ENCODE data around the gene C4orf50.

The C4orf50 gene

DNA sequence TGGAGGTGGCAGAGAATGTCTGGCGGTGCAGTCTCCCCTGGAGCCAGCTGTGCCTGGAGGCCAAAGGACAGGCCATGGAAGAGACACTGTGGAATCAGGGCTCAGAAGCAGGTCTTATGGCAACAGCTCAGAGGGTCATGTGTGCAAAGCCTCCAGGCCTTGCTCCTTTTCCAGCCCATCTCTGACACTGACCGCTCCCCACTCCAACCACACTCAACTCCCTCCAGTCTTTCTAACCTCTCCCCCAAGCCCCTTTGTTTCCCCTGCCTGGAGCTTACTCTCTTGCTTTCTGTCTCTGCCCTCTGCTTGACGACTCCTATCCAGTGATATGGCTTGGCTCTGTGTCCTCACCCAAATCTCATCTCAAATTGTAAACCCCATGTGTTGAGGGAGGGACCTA is 91.1 kb downstream of the C4orf50 start:
- no peak overlapping the region for H3K27ac Mint-ChIP-seq

DNA sequence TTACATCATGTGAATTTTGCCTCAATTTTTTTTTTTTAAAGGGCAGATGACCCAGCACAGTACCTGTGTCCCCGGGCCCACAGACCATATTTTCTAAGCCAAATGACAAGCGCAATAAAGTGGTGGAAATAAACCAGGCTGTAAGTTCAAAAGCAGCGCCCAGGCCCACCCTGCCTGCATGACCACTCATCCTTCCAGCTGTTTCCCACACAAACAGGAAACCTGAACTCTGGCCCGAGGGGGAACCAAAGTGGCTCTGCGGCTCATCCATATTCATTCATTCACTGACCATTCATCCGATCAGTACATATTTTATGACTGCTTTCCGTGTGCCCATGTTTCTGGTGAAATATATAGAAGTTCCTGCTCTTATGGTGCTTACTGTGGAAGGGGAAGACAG is 91.6 kb downstream of the C4orf50 start:
- Mint-ChIP-seq H3K27me3 (peaks cover 0 to 37% of the 10 kb centered on the region in 2 donors), H3K27ac (no peak overlapping the region), H3K4me3 (no peak overlapping the region), H3K36me3 (ENCODE audit: insufficient read depth) (no peaks in the 10 kb centered on the region), H3K9me3 (no peaks in the 10 kb centered on the region), H3K4me1 (ENCODE audit: low read depth in 2 of 2) (no peaks in the 10 kb centered on the region)
- DNase-seq = no peak
- ATAC-seq (replicated peaks) = no peak

More for the DNA sequence above, 91.1 kb downstream of the C4orf50 start:
- Mint-ChIP-seq H3K4me3 (no peak overlapping the region), H3K9me3 (no peaks in the 10 kb centered on the region), H3K36me3 (ENCODE audit: insufficient read depth) (no peaks in the 10 kb centered on the region), H3K27me3 (peaks cover 0 to 33% of the 10 kb centered on the region in 2 donors), H3K4me1 (ENCODE audit: low read depth in 2 of 2) (no peaks in the 10 kb centered on the region)
- ATAC-seq (replicated peaks) (no peak), DNase-seq (no peak)

DNA sequence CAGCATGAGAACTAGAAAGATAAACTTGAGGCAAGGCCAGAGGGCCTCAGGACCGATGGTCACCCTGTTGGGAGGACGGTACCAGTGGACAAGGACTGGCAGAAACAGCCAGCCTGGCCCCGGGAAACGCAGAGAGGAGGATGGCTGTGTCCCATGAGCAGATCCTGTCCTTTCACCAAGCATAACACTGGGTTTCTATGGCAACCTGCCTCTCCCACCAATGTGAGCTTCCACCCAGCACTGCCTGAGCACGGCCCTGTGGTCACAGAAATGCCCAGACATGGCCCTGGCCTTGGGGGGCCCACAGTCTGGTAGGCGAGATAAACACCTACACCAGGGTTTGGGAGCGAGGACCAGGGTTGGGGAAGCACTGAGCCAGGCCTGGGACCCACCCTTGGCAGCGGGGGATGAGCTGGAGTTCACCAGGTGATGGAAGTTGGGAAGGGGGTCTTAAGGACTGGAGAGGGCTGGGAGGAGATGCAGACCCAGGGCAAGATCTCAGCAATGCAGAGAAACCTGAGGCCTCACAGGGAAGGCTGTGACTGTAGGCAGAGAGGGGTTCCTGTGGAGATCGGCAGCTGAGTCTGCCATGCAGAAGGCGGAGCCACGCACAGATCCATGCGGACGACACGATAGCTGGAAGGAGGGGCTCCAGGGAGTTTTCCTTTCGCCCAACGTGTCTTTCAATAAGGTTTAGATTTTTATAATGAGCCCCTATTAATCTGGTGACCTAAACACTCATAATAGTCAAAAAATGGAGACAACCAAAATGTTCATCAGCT is 92.6 kb downstream of the C4orf50 start:
- H3K27me3 Mint-ChIP-seq = peaks cover 6 to 47% of the 10 kb centered on the region in 2 donors

DNA sequence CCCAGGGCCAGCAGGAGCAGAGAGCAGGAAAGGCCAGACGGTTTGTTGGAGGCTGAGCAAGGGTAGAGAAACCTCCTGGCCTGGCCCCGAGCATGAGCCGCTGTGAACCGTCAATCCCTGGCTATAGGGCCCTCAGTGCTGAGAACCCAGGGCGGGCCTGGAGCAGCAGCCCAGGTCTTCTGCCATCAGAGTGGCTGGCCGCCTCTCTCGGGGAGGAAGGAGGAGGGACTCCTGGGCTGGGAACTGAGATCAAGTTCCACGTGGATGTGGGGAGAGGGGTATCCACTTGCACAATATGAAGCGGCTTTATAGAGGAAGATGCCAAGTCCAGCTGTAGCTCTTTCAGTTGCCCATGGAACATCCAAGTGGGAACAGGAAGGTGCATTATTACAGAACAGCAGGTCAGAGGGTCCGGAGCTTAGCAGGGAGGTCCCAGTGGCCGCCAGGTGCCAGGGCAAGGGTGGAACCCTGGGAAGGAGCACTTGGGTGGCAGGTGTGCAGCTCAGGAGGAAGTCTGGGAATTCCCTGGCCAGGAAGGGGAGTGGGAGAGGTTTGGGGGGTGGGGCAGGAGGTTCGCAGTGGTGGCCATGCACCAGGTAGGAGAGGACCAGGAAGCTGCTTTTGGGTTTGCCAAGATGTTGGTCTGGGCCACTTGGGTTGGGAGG is 93.6 kb downstream of the C4orf50 start:
- H3K4me3 Mint-ChIP-seq = no peak overlapping the region
- peaks cover 3% of the 10 kb centered on the region in 2 donors for H3K4me1 Mint-ChIP-seq (ENCODE audit: low read depth in 2 of 2)
- peaks cover 6 to 57% of the 10 kb centered on the region in 2 donors for H3K27me3 Mint-ChIP-seq
- H3K27ac Mint-ChIP-seq = no peak overlapping the region
- DNase-seq (no peak), ATAC-seq (replicated peaks) (no peak)
- no peaks in the 10 kb centered on the region for H3K9me3 Mint-ChIP-seq
- H3K36me3 Mint-ChIP-seq (ENCODE audit: insufficient read depth) = no peaks in the 10 kb centered on the region

More for the DNA sequence above, 92.6 kb downstream of the C4orf50 start:
- Mint-ChIP-seq H3K9me3 (no peaks in the 10 kb centered on the region), H3K4me1 (ENCODE audit: low read depth in 2 of 2) (peaks cover 3% of the 10 kb centered on the region in 2 donors), H3K4me3 (no peak overlapping the region), H3K27ac (no peak overlapping the region), H3K36me3 (ENCODE audit: insufficient read depth) (no peaks in the 10 kb centered on the region)
- no peak for ATAC-seq (replicated peaks)
- no peak for DNase-seq

DNA sequence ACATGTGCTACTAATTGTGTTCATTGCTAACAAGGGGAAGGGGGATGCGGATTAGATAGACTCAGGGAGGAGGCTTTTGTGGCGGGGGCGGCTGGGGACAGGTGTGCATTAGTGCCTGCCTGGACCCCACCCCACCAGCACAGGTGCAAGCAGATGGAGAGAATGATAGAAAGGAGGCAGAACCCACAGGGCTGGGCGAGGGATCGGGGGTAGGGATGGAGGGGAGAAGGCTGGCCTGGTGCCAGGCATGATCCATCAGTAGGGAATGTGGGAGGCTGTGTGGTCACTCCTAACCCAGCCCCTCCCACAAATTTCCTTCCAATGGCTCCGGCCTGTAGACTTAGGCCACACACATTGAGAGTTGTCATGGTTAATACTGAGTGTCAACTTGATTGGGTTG is 94.9 kb downstream of the C4orf50 start:
- H3K4me3 Mint-ChIP-seq = no peak overlapping the region
- no peak overlapping the region for H3K27ac Mint-ChIP-seq
- no peaks in the 10 kb centered on the region for H3K36me3 Mint-ChIP-seq (ENCODE audit: insufficient read depth)
- no peaks in the 10 kb centered on the region for H3K9me3 Mint-ChIP-seq
- DNase-seq = no peak
- peaks cover 6 to 69% of the 10 kb centered on the region in 2 donors for H3K27me3 Mint-ChIP-seq
- ATAC-seq (replicated peaks) = no peak
- peaks cover 3% of the 10 kb centered on the region in 2 donors for H3K4me1 Mint-ChIP-seq (ENCODE audit: low read depth in 2 of 2)

DNA sequence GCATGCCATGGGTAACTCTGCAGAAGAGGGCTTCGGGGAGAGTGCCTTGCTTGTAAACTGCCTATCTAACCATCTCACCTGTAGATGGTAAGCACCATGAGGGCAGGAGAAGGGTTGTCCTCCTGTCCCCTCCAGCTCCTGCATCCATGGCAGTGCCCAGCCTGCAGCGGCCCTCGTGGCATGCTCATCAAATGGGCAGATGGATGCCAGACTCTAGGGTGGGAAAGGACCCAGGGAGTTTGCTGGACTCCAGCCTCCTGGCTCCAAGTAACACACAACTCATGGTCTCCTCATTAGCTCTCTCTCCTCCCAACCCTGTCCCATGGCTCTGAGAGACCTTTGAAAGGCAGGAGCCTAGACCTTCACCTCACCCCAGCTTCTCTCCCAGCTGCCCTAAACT is 95.7 kb downstream of the C4orf50 start:
- Mint-ChIP-seq H3K27ac (no peak overlapping the region), H3K27me3 (peaks cover 6 to 71% of the 10 kb centered on the region in 2 donors), H3K36me3 (ENCODE audit: insufficient read depth) (no peaks in the 10 kb centered on the region), H3K4me3 (no peak overlapping the region), H3K9me3 (no peaks in the 10 kb centered on the region), H3K4me1 (ENCODE audit: low read depth in 2 of 2) (peaks cover 3% of the 10 kb centered on the region in 2 donors)
- ATAC-seq (replicated peaks) (no peak), DNase-seq (no peak)

DNA sequence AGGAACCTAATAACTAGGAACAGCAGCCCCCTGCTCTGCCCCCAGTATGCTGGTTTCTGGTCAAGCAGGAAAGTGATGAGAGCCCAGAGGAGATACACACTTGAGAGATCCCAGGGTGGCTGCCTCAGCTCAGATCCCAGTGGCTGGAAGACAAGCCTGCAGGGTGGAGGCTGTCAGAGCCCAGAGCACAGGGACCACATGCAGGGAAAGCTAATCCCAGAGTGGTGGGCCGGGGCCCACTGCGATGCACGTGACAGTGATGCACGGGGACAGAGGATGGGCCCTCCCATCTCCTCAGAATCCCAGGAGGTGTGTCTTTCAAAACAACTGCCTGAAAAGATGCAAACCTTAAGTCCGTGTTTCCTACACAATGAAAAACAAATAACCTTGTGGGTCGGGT is 96.2 kb downstream of the C4orf50 start:
- H3K36me3 Mint-ChIP-seq (ENCODE audit: insufficient read depth) = no peaks in the 10 kb centered on the region
- peaks cover 6 to 71% of the 10 kb centered on the region in 2 donors for H3K27me3 Mint-ChIP-seq
- peaks cover 3% of the 10 kb centered on the region in 2 donors for H3K4me1 Mint-ChIP-seq (ENCODE audit: low read depth in 2 of 2)
- ATAC-seq (replicated peaks) (no peak), DNase-seq (no peak)
- no peak overlapping the region for H3K4me3 Mint-ChIP-seq
- no peak overlapping the region for H3K27ac Mint-ChIP-seq
- H3K9me3 Mint-ChIP-seq = no peaks in the 10 kb centered on the region

DNA sequence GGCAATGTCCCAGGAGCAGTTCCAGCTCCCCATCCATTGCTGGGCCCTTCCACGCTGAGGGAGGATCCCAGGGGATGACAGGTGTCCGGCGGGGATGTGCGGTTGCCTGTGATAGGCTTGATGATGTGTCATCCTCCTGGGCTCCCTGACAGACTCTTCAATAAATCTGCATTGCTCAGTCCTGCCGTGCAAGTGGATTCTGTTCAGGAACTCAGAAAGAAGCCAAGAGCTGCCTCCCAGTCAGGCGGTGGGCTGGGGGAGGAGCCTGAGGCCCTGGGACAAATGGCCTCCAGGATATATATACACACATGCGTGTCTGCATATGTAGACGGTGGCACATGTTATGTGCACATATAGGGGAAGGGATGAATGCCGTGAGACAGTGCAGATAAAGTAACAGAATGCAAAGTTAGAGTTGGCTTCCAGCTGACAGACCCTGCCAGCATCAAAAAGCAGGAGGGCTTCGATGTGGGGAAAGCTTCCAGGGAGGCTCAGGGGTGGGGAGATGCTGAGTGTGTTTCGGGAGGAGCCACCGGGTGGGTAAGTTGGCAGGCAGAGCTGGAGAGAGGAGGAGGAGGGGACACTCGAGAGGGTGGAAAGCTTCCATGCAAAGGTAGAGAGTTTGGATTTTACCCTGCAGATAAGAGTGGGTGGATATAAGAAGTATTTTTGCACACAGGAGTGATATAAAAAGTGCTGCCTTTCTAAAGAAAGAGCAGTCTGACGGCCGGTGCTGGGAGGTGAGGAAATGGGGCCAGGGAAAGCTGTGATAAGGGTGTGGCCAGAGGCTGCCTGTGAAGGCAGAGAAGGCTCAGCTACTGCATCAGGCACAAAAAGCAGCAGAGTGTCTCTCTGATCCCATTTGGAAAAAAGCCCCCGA is 96.9 kb downstream of the C4orf50 start:
- H3K27me3 Mint-ChIP-seq = peaks cover 6 to 72% of the 10 kb centered on the region in 2 donors
- ATAC-seq (replicated peaks) (no peak), DNase-seq (no peak)
- H3K4me1 Mint-ChIP-seq (ENCODE audit: low read depth in 2 of 2) = peaks cover 3% of the 10 kb centered on the region in 2 donors
- no peaks in the 10 kb centered on the region for H3K9me3 Mint-ChIP-seq
- H3K4me3 Mint-ChIP-seq = no peak overlapping the region
- H3K36me3 Mint-ChIP-seq (ENCODE audit: insufficient read depth) = no peaks in the 10 kb centered on the region
- no peak overlapping the region for H3K27ac Mint-ChIP-seq

DNA sequence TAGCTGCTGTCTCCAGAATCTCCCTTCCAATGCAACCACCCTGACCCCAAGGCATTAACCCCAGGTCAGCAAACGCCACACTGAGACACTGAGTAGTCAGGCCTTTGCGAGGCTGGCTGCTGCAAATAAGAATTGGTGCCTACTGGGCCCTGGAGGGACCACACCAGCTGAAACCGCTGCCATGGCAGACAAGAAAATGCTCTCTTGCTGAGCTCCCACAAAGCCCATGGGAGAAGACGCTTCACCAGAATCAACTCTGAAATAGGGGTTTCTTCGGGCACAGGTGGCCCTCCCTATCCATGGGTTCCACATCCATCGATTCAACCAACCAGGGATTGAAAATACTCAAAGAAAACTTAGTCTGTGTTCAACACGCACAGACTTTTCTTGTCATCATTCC is 98.7 kb downstream of the C4orf50 start:
- no peak for ATAC-seq (replicated peaks)
- no peaks in the 10 kb centered on the region for H3K9me3 Mint-ChIP-seq

DNA sequence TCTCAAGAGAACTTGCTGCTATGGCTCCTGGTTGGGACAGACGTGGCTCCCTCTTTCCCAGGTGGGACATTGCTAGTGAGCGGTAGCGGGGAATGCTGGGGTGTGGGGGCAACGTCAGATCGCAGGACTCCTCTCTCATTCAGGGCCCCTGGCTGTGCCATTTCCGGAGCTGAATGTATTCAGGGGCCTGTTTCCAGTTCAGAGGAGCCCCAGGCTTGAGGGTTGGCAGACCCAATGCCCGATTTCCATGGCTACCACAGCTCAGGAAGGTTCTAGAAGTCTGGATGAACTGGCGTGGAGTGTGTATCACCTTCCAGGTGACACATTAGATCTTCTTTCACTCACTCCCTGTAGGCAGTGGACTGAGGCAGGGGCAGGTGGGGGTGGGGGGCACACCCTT is 99.2 kb downstream of the C4orf50 start:
- H3K36me3 Mint-ChIP-seq (ENCODE audit: insufficient read depth) = peaks cover 4% of the 10 kb centered on the region
- ATAC-seq (replicated peaks) (no peak), DNase-seq (no peak)
- peaks cover 3% of the 10 kb centered on the region in 2 donors for H3K4me1 Mint-ChIP-seq (ENCODE audit: low read depth in 2 of 2)
- no peak overlapping the region for H3K27ac Mint-ChIP-seq
- peaks cover 6 to 73% of the 10 kb centered on the region in 2 donors for H3K27me3 Mint-ChIP-seq
- no peaks in the 10 kb centered on the region for H3K9me3 Mint-ChIP-seq
- no peak overlapping the region for H3K4me3 Mint-ChIP-seq

More for the DNA sequence above, 98.7 kb downstream of the C4orf50 start:
- no peak for DNase-seq
- Mint-ChIP-seq H3K36me3 (ENCODE audit: insufficient read depth) (peaks cover 4% of the 10 kb centered on the region), H3K4me3 (no peak overlapping the region), H3K27me3 (peaks cover 6 to 78% of the 10 kb centered on the region in 2 donors), H3K4me1 (ENCODE audit: low read depth in 2 of 2) (peaks cover 3% of the 10 kb centered on the region in 2 donors), H3K27ac (no peak overlapping the region)

DNA sequence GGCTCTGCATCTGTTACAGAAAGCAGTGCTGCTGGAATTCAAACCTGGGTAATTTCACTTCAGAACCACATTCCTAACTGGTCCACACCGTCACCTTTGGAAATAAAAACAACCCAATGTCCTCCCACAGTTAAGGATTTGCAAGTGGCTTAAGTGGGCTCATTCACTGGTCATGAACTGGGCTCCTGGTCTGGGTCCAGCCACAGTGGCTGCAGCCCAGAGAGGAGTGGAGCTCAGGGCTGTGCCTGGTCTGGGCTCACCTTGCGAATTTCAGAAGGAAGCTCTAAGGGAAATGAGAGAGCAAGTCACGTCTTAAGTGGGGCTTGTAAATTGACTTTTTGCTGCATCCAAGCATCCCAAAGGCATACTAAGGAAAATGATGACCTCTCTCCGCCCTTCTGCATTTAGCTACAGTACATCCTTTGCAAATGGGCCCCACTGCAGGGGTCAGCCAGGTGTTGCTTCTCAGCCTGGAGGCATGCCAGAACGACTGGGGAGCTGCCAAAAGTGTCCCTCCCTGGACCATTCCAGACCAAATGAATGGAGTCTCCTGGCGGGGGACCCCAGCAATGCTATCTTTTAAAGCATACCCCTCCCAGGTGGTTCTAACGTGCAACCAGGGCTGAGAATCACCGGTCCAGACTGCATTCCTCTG is 99.8 kb downstream of the C4orf50 start:
- Mint-ChIP-seq H3K27me3 (peaks cover 6 to 68% of the 10 kb centered on the region in 2 donors), H3K36me3 (ENCODE audit: insufficient read depth) (peaks cover 4% of the 10 kb centered on the region), H3K27ac (no peak overlapping the region), H3K4me3 (no peak overlapping the region), H3K9me3 (no peaks in the 10 kb centered on the region), H3K4me1 (ENCODE audit: low read depth in 2 of 2) (peaks cover 3% of the 10 kb centered on the region in 2 donors)
- ATAC-seq (replicated peaks) (no peak), DNase-seq (no peak)

DNA sequence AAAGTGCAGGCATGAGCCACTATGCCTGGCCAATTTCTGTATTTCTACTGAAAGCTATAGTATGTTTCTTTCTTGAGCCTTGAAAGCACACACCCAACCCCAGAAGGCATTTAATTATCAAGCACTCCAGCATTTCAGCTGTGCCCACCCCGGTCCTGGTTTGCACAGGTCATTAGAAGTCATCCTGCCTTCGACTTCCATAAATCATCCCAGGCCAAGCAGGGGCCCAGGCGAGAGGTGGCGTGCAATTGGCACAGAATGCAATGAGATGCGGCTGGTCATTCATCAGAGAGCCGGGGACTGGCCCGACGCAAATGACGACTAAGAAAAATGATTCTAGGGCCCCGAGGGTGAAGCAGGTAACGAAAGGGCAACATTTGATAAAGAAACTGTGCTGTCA is 100.6 kb downstream of the C4orf50 start:
- peaks cover 6 to 60% of the 10 kb centered on the region in 2 donors for H3K27me3 Mint-ChIP-seq
- DNase-seq (no peak), ATAC-seq (replicated peaks) (no peak)
- no peak overlapping the region for H3K4me3 Mint-ChIP-seq
- peaks cover 4% of the 10 kb centered on the region for H3K36me3 Mint-ChIP-seq (ENCODE audit: insufficient read depth)
- H3K27ac Mint-ChIP-seq = no peak overlapping the region
- peaks cover 3% of the 10 kb centered on the region in 2 donors for H3K4me1 Mint-ChIP-seq (ENCODE audit: low read depth in 2 of 2)
- no peaks in the 10 kb centered on the region for H3K9me3 Mint-ChIP-seq

DNA sequence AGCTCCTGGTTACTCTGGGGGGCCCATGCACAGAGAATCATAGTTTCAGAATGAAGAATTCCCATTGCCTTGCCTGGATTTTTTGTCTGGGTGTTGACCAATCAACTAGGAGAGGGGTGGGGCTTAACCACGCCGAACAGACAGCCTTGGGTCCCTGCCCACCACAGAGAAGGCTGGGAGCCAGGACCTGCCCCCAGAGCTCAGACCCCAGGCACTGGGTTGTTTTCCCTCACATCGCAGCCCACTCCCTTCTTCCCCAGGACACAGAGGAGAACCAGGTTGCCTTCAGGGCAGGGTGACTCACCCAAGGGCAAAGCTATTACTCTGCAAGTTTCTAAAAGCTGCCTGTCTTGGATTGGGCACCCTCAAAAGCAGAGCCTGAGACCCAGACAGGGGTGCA is 102.0 kb downstream of the C4orf50 start:
- Mint-ChIP-seq H3K4me3 (no peak overlapping the region), H3K27me3 (peaks cover 3 to 49% of the 10 kb centered on the region in 2 donors), H3K9me3 (no peaks in the 10 kb centered on the region), H3K36me3 (ENCODE audit: insufficient read depth) (peaks cover 4% of the 10 kb centered on the region), H3K27ac (no peak overlapping the region), H3K4me1 (ENCODE audit: low read depth in 2 of 2) (peaks cover under 1% of the 10 kb centered on the region in 2 donors)
- DNase-seq (no peak), ATAC-seq (replicated peaks) (no peak)
